Stimulated activated effector memory CD8-positive, alpha-beta T cell treated with anti-CD3 and anti-CD28 coated beads, Interleukin-12 subunit alpha, Interleukin-12 subunit beta, amount 100 ng/mL, for 72 hours (primary cell): ENCODE measurements around the gene CCDC7.
"Not testable (repeated sequence)": the region's sequence is repeated elsewhere in the genome, so short reads cannot be mapped to it uniquely, and the experiment has no call there.

ENCODE experiments used
- ATAC-seq: fragments of 150-1000 bp; cut with Tn5 transposase; 2 replicates; pipeline ENCODE4 v1.10.0; 2021
- DNase-seq, 2 donors: peaks; one replicate each; pipeline ENCODE4 v3.0.0; 2021 to 2022; ENCODE audit warnings: low spot score in 2 of 2
- H3K27ac Mint-ChIP-seq: one replicate; pipeline ENCODE4 v1.8.0; 2022; ENCODE audit warnings: mild to moderate bottlenecking, mixed read lengths
- H3K36me3 Mint-ChIP-seq: one replicate; pipeline ENCODE4 v1.8.0; 2022; ENCODE audit warnings: mild to moderate bottlenecking, mixed read lengths
- H3K4me1 Mint-ChIP-seq: one replicate; pipeline ENCODE4 v1.8.0; 2022; ENCODE audit warnings: mixed read lengths
- H3K4me3 Mint-ChIP-seq: one replicate; pipeline ENCODE4 v1.8.0; 2022; ENCODE audit warnings: mild to moderate bottlenecking, mixed read lengths
- H3K9me3 Mint-ChIP-seq: one replicate; pipeline ENCODE4 v1.8.0; 2022; ENCODE audit warnings: mixed read lengths

CCDC7 gene

GRCh38 chr10:32445740-32446535, at the start of gene CCDC7:
CCDC7 (plus strand) TSS chr10:32446140; CDS start chr10:32451643, 5,503 bp downstream.
- Mint-ChIP-seq H3K4me3 (peak within 1 kb of the TSS; percentile 75), H3K27ac (peak within 1 kb of the TSS; percentile 93)

GRCh38 chr10:32397163-32397562, 48.8 kb upstream of the CCDC7 start:
- not testable (repeated sequence) for DNase-seq, ATAC-seq, H3K27ac Mint-ChIP-seq, H3K4me1 Mint-ChIP-seq, H3K4me3 Mint-ChIP-seq, H3K36me3 Mint-ChIP-seq, H3K9me3 Mint-ChIP-seq

More at GRCh38 chr10:32445740-32446535, at the start of gene CCDC7:
- H3K9me3 Mint-ChIP-seq = no peaks in the 10 kb centered on the region
- peak; percentile 75 to 87 for DNase-seq
- peak; percentile 99 for ATAC-seq
- H3K4me1 Mint-ChIP-seq = peaks cover 8% of the 10 kb centered on the region
- peaks cover 6% of the 10 kb centered on the region for H3K36me3 Mint-ChIP-seq

- ATAC-seq, H3K4me3 Mint-ChIP-seq, H3K9me3 Mint-ChIP-seq, H3K36me3 Mint-ChIP-seq, H3K4me1 Mint-ChIP-seq, DNase-seq, H3K27ac Mint-ChIP-seq: not testable (repeated sequence)
These were observed 46.2 kb upstream of the CCDC7 start for GRCh38 chr10:32399720-32400119.

- Mint-ChIP-seq H3K27ac (no peak overlapping the region), H3K4me3 (no peak overlapping the region), H3K4me1 (no peaks in the 10 kb centered on the region), H3K9me3 (no peaks in the 10 kb centered on the region), H3K36me3 (no peaks in the 10 kb centered on the region)
- ATAC-seq = no peak
- DNase-seq = no peak
These were observed 45.0 kb upstream of the CCDC7 start for GRCh38 chr10:32400961-32401360.

- Mint-ChIP-seq H3K4me3 (no peak overlapping the region), H3K9me3 (no peaks in the 10 kb centered on the region), H3K4me1 (no peaks in the 10 kb centered on the region), H3K27ac (no peak overlapping the region), H3K36me3 (no peaks in the 10 kb centered on the region)
- DNase-seq = no peak
- no peak for ATAC-seq
These were observed 43.4 kb upstream of the CCDC7 start for GRCh38 chr10:32402499-32402898.

- no peak overlapping the region for H3K4me3 Mint-ChIP-seq
- H3K36me3 Mint-ChIP-seq = no peaks in the 10 kb centered on the region
- ATAC-seq (no peak), DNase-seq (no peak)
- no peaks in the 10 kb centered on the region for H3K4me1 Mint-ChIP-seq
- H3K9me3 Mint-ChIP-seq = no peaks in the 10 kb centered on the region
- H3K27ac Mint-ChIP-seq = no peak overlapping the region
These were observed 42.8 kb upstream of the CCDC7 start for GRCh38 chr10:32403091-32403490.

GRCh38 chr10:32408690-32409089, 37.2 kb upstream of the CCDC7 start:
- H3K9me3 Mint-ChIP-seq = no peaks in the 10 kb centered on the region
- H3K4me1 Mint-ChIP-seq = no peaks in the 10 kb centered on the region
- no peak for ATAC-seq
- no peak overlapping the region for H3K4me3 Mint-ChIP-seq
- no peak overlapping the region for H3K27ac Mint-ChIP-seq
- no peak for DNase-seq
- no peaks in the 10 kb centered on the region for H3K36me3 Mint-ChIP-seq

GRCh38 chr10:32409741-32410140, 36.2 kb upstream of the CCDC7 start:
- Mint-ChIP-seq H3K9me3 (no peaks in the 10 kb centered on the region), H3K4me3 (no peak overlapping the region), H3K36me3 (no peaks in the 10 kb centered on the region), H3K4me1 (peaks cover 6% of the 10 kb centered on the region), H3K27ac (no peak overlapping the region)
- DNase-seq (no peak), ATAC-seq (no peak)

- H3K4me1 Mint-ChIP-seq = peaks cover 6% of the 10 kb centered on the region
- no peaks in the 10 kb centered on the region for H3K36me3 Mint-ChIP-seq
- H3K9me3 Mint-ChIP-seq = no peaks in the 10 kb centered on the region
- ATAC-seq = no peak
- no peak for DNase-seq
- no peak overlapping the region for H3K4me3 Mint-ChIP-seq
- no peak overlapping the region for H3K27ac Mint-ChIP-seq
These were observed 35.4 kb upstream of the CCDC7 start for GRCh38 chr10:32410569-32410968.

GRCh38 chr10:32411797-32412498, 34.0 kb upstream of the CCDC7 start:
- Mint-ChIP-seq H3K4me3 (no peak overlapping the region), H3K9me3 (no peaks in the 10 kb centered on the region), H3K36me3 (no peaks in the 10 kb centered on the region), H3K27ac (no peak overlapping the region), H3K4me1 (peaks cover 6% of the 10 kb centered on the region)
- DNase-seq (no peak), ATAC-seq (no peak)

GRCh38 chr10:32412499-32412853, 33.5 kb upstream of the CCDC7 start:
- DNase-seq (no peak), ATAC-seq (no peak)
- H3K36me3 Mint-ChIP-seq = no peaks in the 10 kb centered on the region
- H3K27ac Mint-ChIP-seq = no peak overlapping the region
- H3K4me3 Mint-ChIP-seq = no peak overlapping the region
- H3K4me1 Mint-ChIP-seq = peaks cover 6% of the 10 kb centered on the region
- no peaks in the 10 kb centered on the region for H3K9me3 Mint-ChIP-seq

- Mint-ChIP-seq H3K4me1 (peaks cover 6% of the 10 kb centered on the region), H3K36me3 (no peaks in the 10 kb centered on the region), H3K9me3 (no peaks in the 10 kb centered on the region), H3K4me3 (no peak overlapping the region), H3K27ac (peak overlapping the region; percentile 7)
- ATAC-seq (peak; percentile 99), DNase-seq (peak; percentile 12 to 65)
These were observed 32.4 kb upstream of the CCDC7 start for GRCh38 chr10:32413513-32413912.

GRCh38 chr10:32415361-32415760, 30.6 kb upstream of the CCDC7 start:
- Mint-ChIP-seq H3K9me3 (no peaks in the 10 kb centered on the region), H3K36me3 (no peaks in the 10 kb centered on the region), H3K4me3 (no peak overlapping the region), H3K27ac (no peak overlapping the region), H3K4me1 (peaks cover 6% of the 10 kb centered on the region)
- no peak for DNase-seq
- ATAC-seq = no peak

- no peak for DNase-seq
These were observed 27.9 kb upstream of the CCDC7 start for GRCh38 chr10:32417911-32418547.

GRCh38 chr10:32418572-32418971, 27.4 kb upstream of the CCDC7 start:
- no peak for DNase-seq
- ATAC-seq = no peak
- Mint-ChIP-seq H3K4me3 (no peak overlapping the region), H3K4me1 (peaks cover 6% of the 10 kb centered on the region), H3K9me3 (peaks cover 10% of the 10 kb centered on the region), H3K36me3 (no peaks in the 10 kb centered on the region), H3K27ac (no peak overlapping the region)

More at GRCh38 chr10:32417911-32418547, 27.9 kb upstream of the CCDC7 start:
- ATAC-seq = no peak
- Mint-ChIP-seq H3K36me3 (no peaks in the 10 kb centered on the region), H3K4me3 (no peak overlapping the region), H3K9me3 (peaks cover 5% of the 10 kb centered on the region), H3K4me1 (peaks cover 6% of the 10 kb centered on the region), H3K27ac (no peak overlapping the region)
